ENCODE measurements around the gene PTRH1. TPM values are rescaled to one million over a fixed set of nuclear protein-coding genes. Genes with fewer than 3 reads are reported as not detected.

Gene PTRH1
- total and polyA plus RNA-seq, 2 of the 13 experiments (the other 11 are each of a cell fraction or from before 2014, with no cell fraction given), result 4.0 to 10.4 TPM

DNA sequence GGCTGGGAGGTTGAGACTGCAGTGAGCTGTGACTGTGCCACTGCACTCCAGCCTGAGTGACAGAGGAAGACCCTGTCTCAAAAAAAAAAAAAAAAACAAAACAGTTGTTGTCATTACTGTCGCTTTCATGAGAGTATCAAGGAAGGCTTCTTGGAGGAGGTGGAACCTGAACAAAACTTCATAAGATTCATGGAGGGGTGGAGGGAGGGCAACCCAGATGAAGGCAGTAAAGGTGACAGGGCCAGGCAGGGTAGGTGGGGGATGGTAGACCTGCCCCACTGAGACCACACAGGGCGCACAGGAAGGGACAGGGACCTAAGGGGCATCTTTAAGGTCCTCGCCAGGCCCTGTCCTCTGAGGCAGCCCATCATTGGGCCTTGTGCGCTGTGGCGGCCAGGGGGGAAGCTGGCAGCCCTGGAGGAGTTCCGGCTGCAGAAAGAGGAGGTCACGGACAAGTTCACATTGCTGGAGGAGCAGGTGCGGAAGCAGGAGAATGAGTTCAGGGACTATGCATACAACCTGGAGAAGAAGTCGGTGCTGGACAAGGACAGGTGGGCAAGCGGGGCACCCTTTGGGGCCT, 5.2 kb downstream of the PTRH1 start:
- Histone ChIP-seq H3K9me3 (ENCODE audit: low read length) (no peaks in the 10 kb centered on the region), H2AFZ (ENCODE audit: low read length) (no peak overlapping the region), H3K27me3 (ENCODE audit: control insufficient read depth in 1 of 2, insufficient read depth in 2 of 2, low read length in 2 of 2) (peaks cover 2 to 5% of the 10 kb centered on the region in 2 experiments; a peak in 2 of 5 replicates), H3K4me3 (replicated peaks in 1 of 3; ENCODE audit: insufficient read depth in 1 of 3, low read depth in 2 of 3, low read length in 3 of 3) (no peak overlapping the region), H3K36me3 (replicated peaks in 1 of 2; ENCODE audit: control insufficient read depth in 1 of 2, insufficient read depth in 2 of 2, low read length in 2 of 2) (no peaks in the 10 kb centered on the region), H4K20me1 (ENCODE audit: insufficient read depth, low read length) (no peaks in the 10 kb centered on the region; the same call in 1 of the 2 replicates), H3K27ac (ENCODE audit: extremely low read length, insufficient read depth, low read length) (no peak overlapping the region), H3K4me1 (ENCODE audit: insufficient read depth, low read length) (peaks cover 31% of the 10 kb centered on the region), H3K4me2 (ENCODE audit: low read depth, low read length) (no peak overlapping the region), H3K79me2 (ENCODE audit: insufficient read depth, low read length) (no peaks in the 10 kb centered on the region), H3K9ac (ENCODE audit: insufficient read depth, low read depth, low read length) (no peak overlapping the region)
- in situ Hi-C loops (cut with HindIII; ENCODE audit: extremely low pct_ligation_motif_present, low pct_unique_long_range_greater_than_20kb), result no loop called here
- DNase-seq (ENCODE audit: low spot score), result no peak
- TF ChIP-seq EZH2 (conservative IDR thresholded peaks at IDR 0.05; ENCODE audit: low read depth, low read length), result no peak
- TF ChIP-seq SAP130 (CRISPR knock-in tag; IDR thresholded peaks at IDR 0.05; ENCODE audit: low read depth), result no peak
- TF ChIP-seq THYN1 (CRISPR knock-in tag; IDR thresholded peaks at IDR 0.05; ENCODE audit: borderline replicate concordance, low read depth), result no peak
- TF ChIP-seq ZNF780A (CRISPR knock-in tag; IDR thresholded peaks at IDR 0.05), result no peak
- no peak for TF ChIP-seq ELF1 (CRISPR knock-in tag; IDR thresholded peaks at IDR 0.05)
- TF ChIP-seq ZNF737 (CRISPR knock-in tag; IDR thresholded peaks at IDR 0.05; ENCODE audit: borderline replicate concordance), result no peak
- TF ChIP-seq, protein P1, sequence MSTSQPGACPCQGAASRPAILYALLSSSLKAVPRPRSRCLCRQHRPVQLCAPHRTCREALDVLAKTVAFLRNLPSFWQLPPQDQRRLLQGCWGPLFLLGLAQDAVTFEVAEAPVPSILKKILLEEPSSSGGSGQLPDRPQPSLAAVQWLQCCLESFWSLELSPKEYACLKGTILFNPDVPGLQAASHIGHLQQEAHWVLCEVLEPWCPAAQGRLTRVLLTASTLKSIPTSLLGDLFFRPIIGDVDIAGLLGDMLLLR (CRISPR knock-in tag; IDR thresholded peaks at IDR 0.05), result no peak
- TF ChIP-seq NFE2L2 (IDR thresholded peaks at IDR 0.05; ENCODE audit: low read length), result no peak
- TF ChIP-seq HOMEZ (CRISPR knock-in tag; IDR thresholded peaks at IDR 0.05; ENCODE audit: low read depth), result no peak
- TF ChIP-seq SP140L (CRISPR knock-in tag; IDR thresholded peaks at IDR 0.05; ENCODE audit: borderline replicate concordance), result no peak
- no peak for TF ChIP-seq DMAP1 (CRISPR knock-in tag; IDR thresholded peaks at IDR 0.05)
- no peak for TF ChIP-seq ZNF513 (CRISPR knock-in tag; conservative IDR thresholded peaks at IDR 0.05)
- TF ChIP-seq GABPB1 (CRISPR knock-in tag; IDR thresholded peaks at IDR 0.05), result no peak
- TF ChIP-seq, protein P2, sequence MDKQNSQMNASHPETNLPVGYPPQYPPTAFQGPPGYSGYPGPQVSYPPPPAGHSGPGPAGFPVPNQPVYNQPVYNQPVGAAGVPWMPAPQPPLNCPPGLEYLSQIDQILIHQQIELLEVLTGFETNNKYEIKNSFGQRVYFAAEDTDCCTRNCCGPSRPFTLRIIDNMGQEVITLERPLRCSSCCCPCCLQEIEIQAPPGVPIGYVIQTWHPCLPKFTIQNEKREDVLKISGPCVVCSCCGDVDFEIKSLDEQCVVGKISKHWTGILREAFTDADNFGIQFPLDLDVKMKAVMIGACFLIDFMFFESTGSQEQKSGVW (CRISPR knock-in tag; IDR thresholded peaks at IDR 0.05; ENCODE audit: borderline replicate concordance), result no peak
- intact Hi-C loops (cut with micrococcal nuclease; ENCODE audit: unreplicated experiment), result no loop called here
- POLR2A ChIA-PET, result no interaction called here
- no TSS peak for BruUV-seq (replicated peaks)
- ATAC-seq, result no peak
- WGBS (ENCODE audit: low lambda C conversion rate), result 78% methylated on average over 6 of the region's 10 CpGs
- CTCF ChIA-PET (ENCODE audit: low intra/inter-chr PET ratio, low total read pairs), result no interaction called here
- no peak for FAIRE-seq
